ENCODE results near the gene PRKRIP1.

DNA sequence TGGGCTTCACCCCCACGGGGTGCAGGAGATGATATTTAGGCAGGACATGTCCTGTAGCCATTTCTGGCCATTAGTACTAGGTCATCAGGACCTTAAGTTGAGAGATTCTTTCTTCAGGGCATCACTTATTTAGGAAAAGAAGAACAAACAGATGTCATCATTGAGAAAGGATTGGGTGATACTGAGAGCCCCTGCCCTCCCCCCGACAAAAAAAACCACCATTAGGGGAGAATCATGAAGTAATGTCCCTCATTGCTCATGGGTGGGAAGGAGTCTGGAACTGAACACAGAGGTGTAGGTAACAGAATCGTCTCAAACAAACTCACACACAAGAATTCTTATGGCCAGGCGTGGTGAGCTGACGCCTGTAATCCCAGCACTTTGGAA, 30.8 kb downstream of the PRKRIP1 start:
- no peak for TF ChIP-seq CTCF (optimal IDR thresholded peaks at IDR 0.05 in 1 of 3, IDR thresholded peaks at IDR 0.05 in 1 of 3, conservative IDR thresholded peaks at IDR 0.05 in 1 of 3; ENCODE audit: extremely low read depth in 1 of 3, insufficient read depth in 2 of 3, low read length in 3 of 3)
- no peak for TF ChIP-seq EZH2 (IDR thresholded peaks at IDR 0.05; ENCODE audit: low read length)
